ENCODE results near the gene AP5M1. TPM values are rescaled to one million over a fixed set of nuclear protein-coding genes. Genes with fewer than 3 reads are reported as not detected.

Gene AP5M1
- total RNA-seq, 2 donors from 2014 or later, result 70.8 to 91.8 TPM

DNA sequence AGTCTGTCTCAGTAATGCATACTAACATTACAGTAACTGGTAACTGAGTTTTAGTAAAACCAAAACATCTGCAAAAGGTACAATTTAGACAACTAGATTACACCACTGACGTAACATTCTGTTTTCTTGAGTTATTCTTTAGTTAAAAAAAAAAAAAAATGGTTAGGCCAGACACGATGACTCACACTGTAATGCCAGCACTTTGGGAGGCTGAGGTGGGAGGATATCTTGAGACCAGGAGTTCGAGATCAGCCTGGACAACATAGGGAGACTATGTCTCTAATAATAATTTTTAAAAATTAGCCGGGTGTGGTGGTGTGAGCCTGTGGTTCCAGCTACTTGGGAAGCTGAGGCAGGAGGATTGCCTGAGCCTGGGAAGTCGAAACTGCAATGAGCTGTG lies 34.1 kb downstream of the AP5M1 start:
- Histone ChIP-seq H3K9me3 (no peaks in the 10 kb centered on the region), H3K36me3 (no peaks in the 10 kb centered on the region), H3K27ac (no peak overlapping the region), H3K4me3 (no peak overlapping the region), H3K9ac (ENCODE audit: low read depth in 2 of 2, low read length in 2 of 2) (no peak overlapping the region), H3K4me1 (no peaks in the 10 kb centered on the region), H3K27me3 (no peaks in the 10 kb centered on the region)
- TF ChIP-seq, protein P1, sequence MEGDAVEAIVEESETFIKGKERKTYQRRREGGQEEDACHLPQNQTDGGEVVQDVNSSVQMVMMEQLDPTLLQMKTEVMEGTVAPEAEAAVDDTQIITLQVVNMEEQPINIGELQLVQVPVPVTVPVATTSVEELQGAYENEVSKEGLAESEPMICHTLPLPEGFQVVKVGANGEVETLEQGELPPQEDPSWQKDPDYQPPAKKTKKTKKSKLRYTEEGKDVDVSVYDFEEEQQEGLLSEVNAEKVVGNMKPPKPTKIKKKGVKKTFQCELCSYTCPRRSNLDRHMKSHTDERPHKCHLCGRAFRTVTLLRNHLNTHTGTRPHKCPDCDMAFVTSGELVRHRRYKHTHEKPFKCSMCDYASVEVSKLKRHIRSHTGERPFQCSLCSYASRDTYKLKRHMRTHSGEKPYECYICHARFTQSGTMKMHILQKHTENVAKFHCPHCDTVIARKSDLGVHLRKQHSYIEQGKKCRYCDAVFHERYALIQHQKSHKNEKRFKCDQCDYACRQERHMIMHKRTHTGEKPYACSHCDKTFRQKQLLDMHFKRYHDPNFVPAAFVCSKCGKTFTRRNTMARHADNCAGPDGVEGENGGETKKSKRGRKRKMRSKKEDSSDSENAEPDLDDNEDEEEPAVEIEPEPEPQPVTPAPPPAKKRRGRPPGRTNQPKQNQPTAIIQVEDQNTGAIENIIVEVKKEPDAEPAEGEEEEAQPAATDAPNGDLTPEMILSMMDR (IDR thresholded peaks at IDR 0.05), result no peak
- intact Hi-C loops (cut with DNase I), result no loop called here
- DNase-seq, result no peak

DNA sequence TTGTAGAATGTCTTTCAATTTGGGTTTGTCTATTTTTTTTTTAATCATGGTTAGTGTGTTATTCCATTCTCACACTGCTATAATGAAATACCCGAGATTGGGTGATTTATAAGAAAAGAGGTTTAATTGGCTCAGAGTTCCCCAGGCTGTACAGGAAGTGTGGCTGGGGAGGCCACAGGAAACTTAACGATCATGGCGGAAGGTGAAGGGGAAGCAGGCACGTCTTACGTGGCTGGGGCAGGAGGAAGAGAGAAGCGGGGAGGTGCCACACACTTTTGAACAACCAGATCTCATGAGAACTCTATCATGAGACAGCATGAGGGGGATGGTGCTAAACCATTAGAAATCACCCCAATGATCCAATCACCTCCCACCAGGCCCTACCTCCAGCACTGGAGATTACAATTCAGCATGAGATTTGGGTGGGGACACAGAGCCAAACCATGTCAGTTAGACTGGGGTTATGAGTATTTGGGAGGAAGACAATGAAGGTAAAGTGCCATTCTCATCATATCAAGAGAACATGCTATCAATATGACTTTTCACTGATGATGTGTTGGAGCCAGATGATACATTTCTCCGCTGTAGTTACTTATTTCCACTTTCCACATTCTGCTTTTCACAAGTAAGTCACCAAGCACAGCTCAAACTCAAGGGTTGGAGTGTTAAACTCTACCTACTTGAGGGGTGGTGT lies 45.8 kb downstream of the AP5M1 start:
- TF ChIP-seq, protein P1 (IDR thresholded peaks at IDR 0.05), result no peak
- no peak overlapping the region for H3K27ac ChIP-seq
- H3K9ac ChIP-seq (ENCODE audit: low read depth in 2 of 2, low read length in 2 of 2), result no peak overlapping the region
- DNase-seq, result no peak
- H3K9me3 ChIP-seq, result no peaks in the 10 kb centered on the region
- H3K4me1 ChIP-seq, result no peaks in the 10 kb centered on the region
- H3K36me3 ChIP-seq, result no peaks in the 10 kb centered on the region
- H3K4me3 ChIP-seq, result no peak overlapping the region
- intact Hi-C loops (cut with DNase I), result loop anchor here (5.0 kb wide), 1 partner anchor 822 kb away; no protein-coding TSS in a partner anchor
- no peaks in the 10 kb centered on the region for H3K27me3 ChIP-seq

DNA sequence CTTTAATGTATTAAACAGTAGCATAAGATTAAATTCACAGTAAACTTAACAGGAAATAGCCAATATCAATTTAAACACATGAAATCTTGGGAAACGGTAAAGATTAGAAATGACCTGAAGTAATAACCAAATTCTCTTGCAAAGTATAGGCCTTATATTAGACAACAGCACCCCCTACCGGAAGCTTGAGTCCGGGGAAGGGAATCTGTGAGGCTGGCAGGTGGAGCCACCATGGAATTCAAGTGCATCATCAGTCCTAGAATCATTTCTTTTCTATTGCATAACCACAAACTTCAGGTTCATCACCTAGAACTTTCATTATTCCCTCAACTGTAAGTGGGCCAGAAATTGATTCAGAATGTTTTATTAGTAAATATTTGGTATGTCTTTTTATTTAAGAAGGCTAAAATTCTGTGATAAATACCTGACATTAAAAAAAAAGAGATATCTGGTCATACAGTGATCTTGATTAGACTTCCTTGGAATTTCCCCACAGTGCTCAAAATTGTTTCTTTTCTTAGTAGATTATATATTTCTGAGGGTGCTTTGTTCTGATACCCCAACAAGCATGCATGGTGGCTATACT lies 48.6 kb downstream of the AP5M1 start:
- H3K27me3 ChIP-seq, result no peaks in the 10 kb centered on the region
- H3K9ac ChIP-seq (ENCODE audit: low read depth in 2 of 2, low read length in 2 of 2), result no peak overlapping the region
- H3K27ac ChIP-seq, result no peak overlapping the region
- H3K9me3 ChIP-seq, result no peaks in the 10 kb centered on the region
- no peak overlapping the region for H3K4me3 ChIP-seq
- TF ChIP-seq, protein P1 (IDR thresholded peaks at IDR 0.05), result peak; percentile 94
- DNase-seq, result peak; percentile 82
- no peaks in the 10 kb centered on the region for H3K36me3 ChIP-seq
- intact Hi-C loops (cut with DNase I), result loop anchor here (5.0 kb wide), 1 partner anchor 825 kb away; no protein-coding TSS in a partner anchor
- H3K4me1 ChIP-seq, result no peaks in the 10 kb centered on the region

DNA sequence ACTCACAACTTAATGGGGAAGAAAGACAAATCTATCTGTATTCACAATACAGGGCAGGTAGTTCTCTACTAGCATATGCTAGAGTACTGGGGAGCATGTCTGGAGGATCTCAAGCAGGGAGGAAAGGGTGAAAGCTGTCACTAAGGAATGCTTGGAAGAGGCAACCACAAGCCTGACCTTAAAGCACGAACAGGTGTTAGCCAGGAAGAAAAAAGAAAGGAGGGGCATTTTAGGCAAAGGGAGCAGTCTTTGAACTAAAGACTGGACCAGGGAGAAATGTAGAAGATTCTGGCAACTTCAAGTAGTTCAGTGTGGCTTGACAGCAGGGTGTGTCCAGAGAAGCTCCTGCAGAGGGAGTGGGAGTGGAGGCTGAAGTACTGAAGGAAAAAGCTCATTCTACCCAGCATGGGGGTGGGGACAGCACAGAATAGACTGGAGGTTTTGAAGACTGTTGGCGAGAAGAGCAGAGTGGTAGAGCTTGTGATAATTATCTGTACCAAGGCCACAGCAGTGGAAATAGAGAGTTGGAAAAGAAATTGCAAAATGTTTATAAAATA lies 50.9 kb downstream of the AP5M1 start:
- H3K27ac ChIP-seq, result no peak overlapping the region
- intact Hi-C loops (cut with DNase I), result loop anchor here (5.0 kb wide), 1 partner anchor 827 kb away; no protein-coding TSS in a partner anchor
- H3K4me3 ChIP-seq, result no peak overlapping the region
- H3K27me3 ChIP-seq, result no peaks in the 10 kb centered on the region
- H3K36me3 ChIP-seq, result no peaks in the 10 kb centered on the region
- no peak overlapping the region for H3K9ac ChIP-seq (ENCODE audit: low read depth in 2 of 2, low read length in 2 of 2)
- H3K4me1 ChIP-seq, result no peaks in the 10 kb centered on the region
- H3K9me3 ChIP-seq, result no peaks in the 10 kb centered on the region
- TF ChIP-seq, protein P1 (IDR thresholded peaks at IDR 0.05), result no peak
- no peak for DNase-seq

DNA sequence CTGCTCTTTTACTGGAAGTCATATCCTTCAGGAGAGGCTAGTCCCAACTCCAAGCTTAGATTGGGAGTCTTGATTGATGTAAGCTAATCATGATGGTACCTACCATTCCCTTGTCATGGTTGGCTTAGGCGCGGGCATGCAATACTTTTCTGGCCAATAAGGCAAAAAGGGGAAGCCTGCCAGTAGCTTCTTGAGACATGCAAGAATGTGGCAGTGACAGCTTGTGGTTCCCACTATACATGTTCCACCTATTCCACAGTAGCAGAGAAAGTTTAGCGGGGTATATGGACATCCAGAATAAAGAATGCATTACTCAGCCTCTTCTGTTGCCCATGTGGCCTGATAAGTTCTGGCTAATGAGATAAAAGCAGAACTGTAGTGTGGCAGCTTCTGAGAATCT lies 55.0 kb downstream of the AP5M1 start:
- Histone ChIP-seq H3K36me3 (no peaks in the 10 kb centered on the region), H3K4me1 (no peaks in the 10 kb centered on the region), H3K9me3 (no peaks in the 10 kb centered on the region), H3K4me3 (no peak overlapping the region), H3K9ac (ENCODE audit: low read depth in 2 of 2, low read length in 2 of 2) (no peak overlapping the region), H3K27me3 (no peaks in the 10 kb centered on the region), H3K27ac (no peak overlapping the region)
- no peak for DNase-seq
- intact Hi-C loops (cut with DNase I), result no loop called here
- TF ChIP-seq, protein P1 (IDR thresholded peaks at IDR 0.05), result no peak

Data from colonic mucosa (tissue), 4 donors.